NCI-H1436 (cell line): ENCODE data around the gene AP3S2.
"Not testable (repeated sequence)": the region's sequence is repeated elsewhere in the genome, so short reads cannot be mapped to it uniquely, and the experiment has no call there.

Experiments used
- DNase-seq: peaks from one replicate; lab custom pipeline; 2025; lab: John Stamatoyannopoulos, UW

Gene AP3S2

DNA sequence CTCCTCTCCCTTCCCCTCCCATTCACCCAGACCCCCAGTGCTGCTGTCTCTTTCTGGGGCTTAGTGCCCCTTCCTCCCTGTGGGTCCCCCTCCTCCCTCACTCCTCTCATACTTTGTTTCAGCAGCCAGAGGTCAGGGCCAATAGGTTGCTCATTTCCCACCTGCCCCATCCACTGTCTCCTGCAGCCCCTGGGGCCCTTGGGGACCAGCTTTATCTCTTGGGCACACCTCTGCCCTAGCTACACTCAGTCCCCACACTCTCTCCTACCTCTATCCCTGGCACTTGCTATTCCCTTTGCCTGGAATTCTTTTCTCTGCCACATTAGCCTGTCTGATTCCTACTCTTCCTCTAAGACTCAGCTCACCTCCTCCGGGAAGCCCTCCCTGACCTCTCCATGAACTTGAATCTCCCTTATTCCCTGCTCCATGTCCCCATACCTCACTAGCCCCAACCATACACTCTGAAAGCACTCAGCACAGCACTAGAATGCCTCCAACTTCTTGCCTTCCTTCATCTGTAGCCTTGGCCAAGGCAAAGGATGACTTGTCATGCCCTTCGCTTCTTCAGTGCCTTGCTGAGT, 93.8 kb downstream of the AP3S2 start:
- no peak for DNase-seq

DNA sequence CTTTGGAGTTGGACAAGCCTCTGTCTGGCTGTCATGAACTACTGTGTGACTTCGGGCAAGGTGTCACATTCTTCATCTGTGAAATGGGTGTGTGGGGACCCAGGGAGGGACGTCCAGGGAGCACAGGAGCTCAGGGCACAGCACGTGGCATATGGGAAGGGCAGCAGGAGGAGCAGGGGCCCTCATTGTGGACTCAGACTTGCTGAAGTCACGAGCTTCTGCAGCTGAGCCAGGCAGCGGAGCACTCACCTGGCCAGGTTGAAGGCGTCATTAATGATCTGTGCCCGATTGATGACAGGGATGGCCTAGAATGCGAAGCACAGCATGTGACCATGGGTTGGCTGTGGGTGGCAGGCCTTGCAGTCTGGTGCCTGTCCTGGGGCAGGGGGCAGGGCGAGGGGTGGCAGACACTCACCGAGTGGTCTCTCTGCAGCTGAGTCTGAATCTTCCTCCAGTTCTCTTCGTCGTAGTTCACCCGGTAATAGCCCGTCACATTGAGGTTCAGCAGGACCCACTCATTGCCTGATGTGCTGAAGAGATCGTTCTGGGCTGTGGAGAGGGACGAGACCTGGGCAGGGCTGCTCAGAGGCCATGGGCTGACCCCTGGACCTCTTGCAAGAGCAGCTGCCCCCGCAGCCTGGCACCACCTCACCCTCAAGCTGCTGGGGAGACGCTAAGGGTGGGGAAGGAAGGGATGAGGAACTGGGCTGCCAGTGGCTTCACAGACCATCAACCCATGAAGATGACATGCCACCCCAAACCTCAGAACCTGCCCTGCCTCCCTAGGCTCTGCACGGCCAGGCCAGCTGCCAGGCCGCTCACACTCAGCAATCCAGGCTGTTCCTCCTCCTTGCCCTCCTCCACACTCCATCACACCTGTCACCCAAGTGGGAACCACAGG, 94.5 kb downstream of the AP3S2 start:
- DNase-seq, result no peak

DNA sequence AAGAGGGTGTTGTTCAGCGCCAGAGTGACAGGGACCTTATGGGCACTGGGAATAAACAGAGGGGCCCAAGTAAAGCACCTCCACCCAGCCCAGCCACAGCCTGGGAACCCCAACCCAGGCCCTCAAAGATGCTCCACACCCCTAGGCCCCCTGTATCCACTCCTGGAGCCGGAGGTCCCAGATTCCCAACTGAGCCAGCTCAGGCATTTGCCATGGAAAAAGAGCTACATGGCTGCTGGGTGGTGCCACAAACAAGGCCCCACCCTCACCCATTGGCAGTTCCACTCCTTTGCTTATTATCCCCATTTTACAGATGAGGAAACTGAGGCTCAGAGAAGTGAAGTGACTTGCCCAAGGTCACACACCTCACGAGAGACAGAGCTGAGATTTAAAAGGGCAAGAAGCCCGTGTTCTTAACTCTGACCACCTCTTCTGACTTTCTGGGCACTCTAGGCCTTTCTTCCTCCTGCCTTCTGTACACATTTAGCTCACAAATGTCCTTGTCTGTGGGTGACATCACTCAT, 96.1 kb downstream of the AP3S2 start:
- DNase-seq, result no peak

DNA sequence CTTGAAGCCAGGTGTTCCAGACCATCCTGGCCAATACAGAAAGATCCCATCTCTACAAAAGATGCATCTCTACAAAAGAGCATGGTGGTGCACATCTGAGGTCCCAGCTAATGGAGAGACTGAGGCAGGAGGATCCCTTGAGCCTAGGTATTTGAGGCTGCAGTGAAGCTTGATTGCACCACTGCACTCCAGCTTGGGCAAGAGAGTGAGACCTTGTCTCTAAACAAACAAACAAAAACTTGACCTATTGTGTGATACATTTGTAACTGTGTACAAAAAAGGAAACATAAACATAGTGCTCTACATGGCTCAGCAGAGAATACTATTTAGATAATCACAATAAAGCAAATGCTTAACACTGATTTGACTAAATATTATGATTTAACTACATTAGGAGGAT, 97.8 kb downstream of the AP3S2 start:
- no peak for DNase-seq

DNA sequence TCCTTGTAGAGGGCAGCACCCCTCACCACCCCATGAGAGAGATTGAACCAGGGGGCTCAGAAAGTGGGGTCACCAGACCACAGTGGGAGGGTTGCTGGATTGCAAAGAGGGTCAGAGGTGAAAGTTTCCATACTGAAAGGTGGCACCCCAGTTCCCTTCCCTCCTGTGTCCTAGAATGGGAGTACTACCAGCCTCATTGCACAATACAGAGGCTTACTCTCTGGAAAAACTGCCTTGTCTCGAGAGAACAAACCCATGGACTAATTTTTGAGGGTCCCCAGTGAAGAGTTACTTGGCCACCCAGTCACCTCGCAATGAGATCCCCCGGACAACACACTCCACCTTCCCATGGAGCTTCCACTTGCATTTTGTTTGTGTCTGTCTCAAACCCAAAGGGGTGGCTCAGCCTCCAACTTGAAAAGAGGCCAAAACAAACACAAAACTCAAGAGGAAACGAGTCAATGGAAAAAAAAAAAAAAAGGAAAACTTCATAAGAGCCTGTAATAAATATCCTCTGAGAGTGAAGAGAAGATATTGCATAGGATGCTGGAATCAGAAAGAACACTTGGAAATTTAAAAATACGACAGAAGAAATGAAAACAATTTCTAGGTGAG, 99.1 kb downstream of the AP3S2 start:
- no peak for DNase-seq

DNA sequence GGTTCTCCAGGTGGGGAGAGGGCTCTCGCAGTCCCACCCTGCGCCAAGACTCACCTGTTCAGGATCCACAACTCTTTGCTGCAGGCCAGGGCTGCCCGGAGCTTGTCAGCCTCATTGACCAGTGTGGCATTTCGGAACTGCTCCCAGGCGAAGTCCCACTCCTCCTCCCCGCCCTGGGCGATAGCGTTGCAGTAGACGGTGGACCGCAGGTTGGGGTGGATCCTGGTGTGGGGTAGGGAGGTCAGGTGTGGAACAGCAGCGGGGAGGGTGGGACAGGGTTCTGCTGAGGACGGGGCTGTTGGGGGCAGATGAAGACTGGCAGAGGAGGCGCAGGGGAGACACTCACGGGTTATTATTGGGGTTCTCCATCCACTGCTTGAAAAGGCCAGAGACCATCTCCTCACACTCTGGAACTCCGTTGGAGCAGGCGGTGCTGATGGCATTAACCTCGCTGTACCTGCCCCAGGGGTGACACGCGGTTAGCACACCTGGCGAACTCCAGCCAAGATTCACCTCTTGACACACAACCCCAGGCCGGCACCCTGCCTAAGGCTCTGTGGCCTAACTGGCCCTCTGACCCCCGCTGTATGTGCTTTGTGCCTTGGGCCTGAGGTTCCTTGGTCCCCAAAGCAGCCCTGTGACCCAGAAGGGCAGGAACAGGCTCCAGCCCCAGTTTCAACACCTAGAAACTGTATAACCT, 101.5 kb downstream of the AP3S2 start:
- no peak for DNase-seq

DNA sequence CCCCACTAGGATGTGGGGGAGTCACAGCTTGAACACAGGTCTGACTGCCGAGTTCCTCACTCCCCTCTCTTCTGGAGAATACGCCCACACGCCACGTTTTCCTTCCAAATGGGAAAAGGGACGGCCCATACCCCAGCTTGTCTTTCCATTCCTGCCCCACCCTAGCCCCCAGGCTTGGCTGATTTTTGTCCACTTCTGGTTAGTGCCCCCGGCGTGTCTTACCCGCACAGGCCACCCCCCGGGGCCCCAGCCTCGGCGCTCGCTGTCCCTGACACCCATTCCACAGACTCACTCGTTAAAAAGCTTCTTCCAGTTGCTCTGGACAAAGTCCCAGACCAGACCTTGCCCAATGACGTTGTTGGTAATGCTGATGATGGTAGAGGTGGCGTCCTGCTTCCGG, 103.1 kb downstream of the AP3S2 start:
- DNase-seq, result no peak

DNA sequence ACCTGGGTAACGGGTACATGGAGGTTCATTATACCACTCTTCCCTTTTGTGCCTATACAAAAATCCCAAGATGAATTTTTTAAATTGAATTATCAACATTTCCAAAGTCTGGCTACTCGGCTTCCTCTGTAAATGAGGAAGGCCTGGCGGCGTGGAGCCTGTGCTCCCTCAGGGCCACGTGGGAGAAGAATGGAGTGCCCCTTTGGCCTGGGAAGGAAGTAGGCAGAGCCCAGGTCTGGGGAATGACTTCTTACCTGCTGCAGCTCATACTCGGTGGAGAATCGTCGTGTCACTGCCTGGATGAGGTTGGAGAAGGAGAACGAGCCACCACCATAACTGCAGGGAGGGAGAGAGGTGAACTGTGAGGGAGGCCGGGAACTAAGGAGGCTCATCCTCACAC, 103.6 kb downstream of the AP3S2 start:
- no peak for DNase-seq

DNA sequence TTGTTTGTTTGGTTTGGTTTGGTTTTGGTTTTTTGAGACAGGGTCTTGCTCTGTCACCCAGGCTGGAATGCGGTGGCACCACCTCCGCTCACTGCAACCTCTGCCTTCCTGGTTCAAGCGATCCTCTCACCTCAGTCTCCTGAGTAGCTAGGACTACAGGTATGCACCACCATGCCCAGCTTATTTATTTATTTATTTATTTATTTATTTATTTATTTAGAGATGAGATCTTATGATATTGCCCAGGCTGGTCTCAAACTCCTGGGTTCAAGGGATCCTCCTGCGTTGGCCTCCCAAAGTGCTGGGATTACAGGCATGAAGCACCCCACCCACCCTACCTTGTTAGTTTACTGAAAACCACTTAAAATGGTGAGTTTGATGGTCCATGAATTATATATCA, 105.2 kb downstream of the AP3S2 start:
- not testable (repeated sequence) for DNase-seq

DNA sequence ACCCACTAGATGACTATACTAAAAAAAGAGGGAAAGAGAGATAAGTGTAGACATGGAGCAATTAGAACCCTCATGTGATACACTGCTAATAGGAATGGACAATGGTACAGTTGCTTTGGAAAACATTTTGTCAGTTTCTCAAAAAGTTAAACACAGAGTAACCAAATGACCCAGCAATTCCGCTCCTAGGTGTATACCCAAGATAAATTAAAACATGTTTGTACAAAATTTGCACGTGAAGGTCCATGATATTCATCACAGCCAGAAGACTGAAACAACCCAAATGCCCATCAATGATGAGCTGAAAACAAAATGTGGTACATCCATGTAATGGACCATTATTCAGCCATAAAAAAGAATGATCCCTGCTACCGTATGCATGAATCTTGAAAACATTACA, 105.8 kb downstream of the AP3S2 start:
- no peak for DNase-seq

DNA sequence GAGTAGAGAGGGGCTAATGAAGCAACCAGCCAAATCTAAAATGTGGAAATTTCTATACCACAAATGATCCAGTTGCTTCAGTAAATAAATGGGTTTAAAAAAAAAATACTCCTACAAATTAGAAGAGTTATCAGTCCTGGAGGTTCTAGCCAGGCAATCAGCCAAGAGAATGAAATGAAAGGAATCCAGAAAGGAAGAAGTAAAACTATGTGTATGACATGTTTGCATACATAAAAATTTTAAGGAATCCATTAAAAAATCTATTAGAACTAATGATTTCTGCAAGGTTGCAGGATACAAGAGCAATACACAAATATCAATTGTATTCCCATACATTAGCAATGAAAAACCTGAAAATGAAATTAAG, 108.0 kb downstream of the AP3S2 start:
- no peak for DNase-seq

DNA sequence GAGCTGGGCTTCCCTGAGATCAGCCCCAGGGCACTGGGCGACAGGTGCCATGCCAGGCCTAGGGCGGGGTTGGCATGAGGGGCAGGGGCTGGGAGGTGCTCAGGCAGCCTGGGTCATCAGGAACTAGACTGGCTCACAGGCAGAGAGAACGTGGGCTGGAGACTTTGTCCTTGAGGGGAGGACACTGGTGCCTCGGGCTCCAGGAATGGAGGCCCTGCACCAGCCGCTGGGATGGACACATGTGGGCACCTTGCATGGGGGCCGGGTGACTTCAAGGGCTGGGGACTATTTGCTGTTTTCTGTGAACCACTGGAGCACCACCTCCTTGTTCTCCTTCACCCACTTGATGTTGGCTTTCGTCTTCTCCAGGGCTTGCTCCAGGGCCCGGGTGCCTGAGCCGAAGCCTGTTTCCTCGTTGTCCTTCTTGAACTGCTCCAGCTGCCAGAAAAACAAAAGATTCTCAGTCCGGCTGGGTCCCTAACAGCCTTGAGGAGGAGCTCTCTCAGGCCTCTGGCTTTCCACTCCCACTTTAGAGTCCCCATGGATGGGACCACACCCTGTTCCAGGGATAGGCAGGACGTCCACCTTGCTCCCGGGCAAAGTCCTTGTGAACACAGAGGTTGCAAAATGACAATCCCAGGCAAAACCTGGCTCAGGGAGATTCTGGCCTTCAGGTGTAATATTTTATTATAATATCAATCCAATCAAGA, 108.6 kb downstream of the AP3S2 start:
- DNase-seq, result no peak

DNA sequence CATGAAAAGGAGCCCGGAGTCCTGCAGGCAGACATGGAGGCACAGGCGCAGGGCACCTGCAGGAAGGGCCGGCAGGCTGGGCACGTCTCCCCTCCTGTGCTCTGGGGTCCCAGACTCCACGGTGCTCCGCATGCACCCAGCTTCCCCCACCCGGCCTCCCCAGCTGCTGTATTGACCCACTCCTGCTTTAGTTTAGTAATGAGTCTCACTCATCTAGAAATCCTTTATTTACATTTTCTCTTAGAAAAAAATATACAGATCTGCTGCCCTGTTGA, 109.2 kb downstream of the AP3S2 start:
- no peak for DNase-seq

DNA sequence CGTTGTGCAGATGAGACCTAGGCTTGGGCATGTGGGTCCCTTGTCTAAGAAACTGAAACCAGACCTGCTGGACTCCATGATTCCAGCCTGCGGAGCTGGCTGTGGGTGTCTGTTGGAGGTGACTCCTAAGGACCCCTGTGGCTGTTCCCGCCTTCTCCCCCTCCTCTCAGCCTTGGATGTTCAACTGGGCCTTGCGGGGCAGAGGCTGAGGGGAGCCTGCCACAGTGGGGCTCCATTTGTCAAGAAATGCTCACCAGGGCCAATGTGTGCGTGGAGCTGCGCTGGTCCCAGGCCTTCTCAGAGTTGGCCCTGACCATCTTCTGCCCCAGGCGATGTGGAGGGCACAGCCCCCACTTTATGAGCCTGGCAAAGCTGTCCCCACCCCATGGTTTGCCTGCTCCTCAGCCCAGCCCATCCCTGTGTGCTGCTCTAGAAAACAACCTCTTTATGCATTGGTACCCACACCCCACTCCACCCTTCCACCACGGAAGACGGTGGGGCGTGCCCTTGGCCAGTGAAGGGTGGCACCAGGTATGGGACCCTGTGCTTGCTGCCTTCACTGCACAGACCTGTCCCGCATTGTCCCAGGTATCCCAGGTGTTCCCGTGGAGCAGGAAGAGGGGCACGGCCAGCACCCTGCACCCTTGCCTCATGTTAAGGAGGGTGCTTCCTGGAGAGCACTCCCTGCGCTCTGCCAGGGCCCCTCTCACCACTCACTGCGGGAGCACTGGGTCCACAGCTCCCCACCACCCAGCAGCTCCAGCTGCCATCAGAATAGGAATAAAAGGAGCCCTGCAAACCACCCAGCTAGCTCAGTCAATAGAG, 109.7 kb downstream of the AP3S2 start:
- no peak for DNase-seq

DNA sequence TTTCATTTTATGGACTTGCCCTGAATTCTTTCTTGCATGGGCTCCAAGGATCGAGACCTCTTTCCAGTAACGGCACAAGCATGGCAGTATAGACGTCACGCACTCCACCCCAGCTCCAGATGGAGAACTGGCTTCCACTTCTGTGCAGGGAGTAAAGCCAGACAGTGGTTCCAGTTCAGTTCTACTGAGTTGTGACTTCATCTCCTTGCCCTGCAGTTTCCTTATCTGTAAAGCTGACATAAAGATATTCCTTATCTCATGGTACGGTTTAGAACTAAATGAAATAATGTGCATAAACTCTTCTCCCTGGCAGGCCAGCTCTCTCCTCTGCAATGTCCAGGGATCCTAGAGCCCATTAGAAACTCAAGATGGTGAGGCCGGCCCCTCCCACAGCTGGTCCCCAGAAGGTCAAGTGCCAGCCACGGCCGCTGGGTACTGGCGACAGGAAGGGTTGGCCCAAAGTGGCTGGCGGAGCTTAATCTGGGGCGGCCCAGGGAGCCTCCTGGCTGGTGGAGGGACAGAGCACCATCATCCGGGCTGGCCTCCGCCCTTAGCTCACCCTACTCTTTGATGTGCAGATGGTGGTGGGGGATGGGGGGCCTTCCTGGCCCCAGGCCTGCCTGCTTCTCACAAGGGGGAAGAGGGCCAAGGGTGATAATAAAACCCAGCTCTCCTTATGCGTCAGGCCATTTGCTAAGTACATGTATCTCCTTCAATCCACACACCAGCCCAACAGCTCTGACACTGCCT, 110.5 kb downstream of the AP3S2 start:
- DNase-seq, result no peak

DNA sequence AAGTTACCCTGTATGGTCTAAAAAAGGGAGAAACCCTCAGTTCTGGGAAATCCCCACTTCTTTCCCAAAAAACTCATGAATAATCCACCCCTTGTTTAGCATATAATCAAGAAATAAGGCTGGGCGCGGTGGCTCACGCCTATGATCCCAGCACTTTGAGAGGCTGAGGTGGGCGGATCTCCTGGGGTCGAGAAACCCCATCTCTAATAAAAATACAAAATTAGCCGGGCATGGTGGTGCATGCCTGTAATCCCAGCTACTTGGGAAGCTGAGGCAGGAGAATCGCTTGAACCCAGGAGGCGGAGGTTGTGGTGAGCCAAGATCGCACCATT, 111.2 kb downstream of the AP3S2 start:
- DNase-seq, result not testable (repeated sequence)

DNA sequence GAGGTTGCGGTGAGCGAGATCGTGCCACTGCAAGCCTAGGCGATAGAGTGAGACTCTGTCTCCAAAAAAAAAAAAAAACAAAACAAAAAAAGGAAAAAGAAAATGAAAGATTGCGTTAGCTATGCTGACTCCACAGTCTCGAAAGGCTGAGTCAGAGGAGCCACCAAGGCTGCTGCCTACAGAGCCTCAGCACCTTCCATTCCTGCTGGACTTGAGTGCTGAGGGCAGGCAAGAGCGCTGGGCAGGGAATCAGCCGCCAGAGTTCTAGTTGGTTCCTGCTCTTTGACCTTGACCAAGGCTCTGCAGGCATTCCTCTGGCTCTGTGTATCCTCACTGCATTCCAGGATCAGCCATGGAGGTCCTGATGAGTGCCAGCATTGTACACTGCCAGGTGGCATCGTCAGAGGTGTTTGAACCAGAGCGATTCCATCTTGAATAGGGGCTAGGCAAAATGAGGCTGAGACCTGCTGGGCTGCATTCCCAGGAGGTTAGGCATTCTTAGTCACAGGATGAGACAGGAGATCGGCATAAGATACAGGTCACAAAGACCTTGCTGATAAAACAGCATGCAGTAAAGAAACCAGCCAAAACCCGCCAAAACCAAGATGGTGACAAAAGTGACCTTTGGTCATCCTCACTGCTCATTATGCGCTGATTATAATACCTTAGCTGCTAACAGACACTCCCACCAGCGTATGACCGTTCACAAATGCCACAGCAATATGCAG, 111.7 kb downstream of the AP3S2 start:
- DNase-seq, result no peak

DNA sequence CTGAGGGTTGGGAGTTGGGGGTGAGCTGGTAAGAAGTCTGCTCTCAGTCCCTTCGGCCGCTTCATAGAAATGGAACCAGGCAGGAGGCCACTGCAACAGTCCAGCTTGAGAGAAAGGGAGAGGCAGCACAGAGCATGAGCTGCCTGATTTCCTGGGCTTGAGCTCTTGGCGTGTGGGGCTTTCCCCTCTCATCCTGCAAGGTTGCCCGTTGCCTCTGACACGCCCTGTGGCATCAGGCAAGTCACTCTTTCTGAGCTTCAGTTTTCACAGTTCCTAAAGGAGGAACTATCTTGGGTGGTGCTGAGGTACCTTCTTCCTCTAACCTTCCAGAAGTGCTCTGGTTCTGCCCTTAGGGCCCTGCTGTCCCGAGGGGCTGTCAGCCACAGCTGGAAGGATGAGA, 112.7 kb downstream of the AP3S2 start:
- DNase-seq, result no peak

DNA sequence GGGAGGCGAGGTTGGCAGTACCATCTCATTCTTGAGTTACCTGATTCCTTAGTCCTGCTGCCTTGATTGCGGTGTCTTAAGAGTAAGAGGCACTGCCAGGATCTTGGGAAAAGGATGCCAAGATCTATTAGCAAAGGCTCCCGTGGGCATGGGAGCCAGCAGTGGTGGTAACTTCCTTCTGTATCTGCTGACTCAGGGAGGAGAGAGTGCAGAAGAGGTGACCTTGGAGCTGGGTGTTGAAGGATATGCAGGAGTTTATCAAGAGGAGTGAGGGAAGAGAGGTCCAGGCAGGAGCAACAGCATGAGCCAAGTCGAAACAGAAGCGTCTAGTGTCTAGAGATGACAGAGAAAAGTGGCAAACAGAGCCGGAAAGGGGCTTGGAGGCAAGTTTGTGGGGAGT, 113.2 kb downstream of the AP3S2 start:
- no peak for DNase-seq
